HG03095 (cell line): ENCODE results near the gene VCX2.
"Not testable (repeated sequence)": the region's sequence is repeated elsewhere in the genome, so short reads cannot be mapped to it uniquely, and the experiment has no call there.

Source experiments
- ATAC-seq: cut with Tn5 transposase; IDR thresholded peaks from one replicate; pipeline ENCODE4 v1.9.1; 2021; ENCODE audit warnings: moderate library complexity; ENCODE audit not compliant: unreplicated experiment

The VCX2 gene

GRCh38 chrX:8171169-8171568 is at the start of gene VCX2:
VCX2 (minus strand) TSS chrX:8171267; CDS start chrX:8170643, 624 bp downstream.
- ATAC-seq, result not testable (repeated sequence)

DNA sequence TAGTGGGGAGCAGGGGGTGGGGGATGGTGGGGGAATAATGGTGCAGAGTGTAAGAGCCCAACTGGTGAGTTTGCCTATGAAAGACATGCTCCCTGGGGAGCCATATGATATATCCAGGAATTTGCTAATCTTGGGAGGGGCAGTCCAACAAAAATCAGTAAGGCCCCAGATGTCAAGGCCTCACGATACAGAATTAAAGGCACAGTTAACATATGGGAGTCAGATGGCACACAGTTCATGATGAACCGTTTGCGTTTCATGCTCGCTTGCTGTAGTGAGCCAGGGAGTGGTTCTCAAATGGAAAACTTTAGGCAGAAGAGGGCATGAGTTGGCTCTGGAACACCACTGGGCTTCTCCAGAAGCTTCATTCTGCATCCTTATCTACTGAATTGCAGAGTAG is 33.9 kb upstream of the VCX2 start:
- ATAC-seq, result no peak

DNA sequence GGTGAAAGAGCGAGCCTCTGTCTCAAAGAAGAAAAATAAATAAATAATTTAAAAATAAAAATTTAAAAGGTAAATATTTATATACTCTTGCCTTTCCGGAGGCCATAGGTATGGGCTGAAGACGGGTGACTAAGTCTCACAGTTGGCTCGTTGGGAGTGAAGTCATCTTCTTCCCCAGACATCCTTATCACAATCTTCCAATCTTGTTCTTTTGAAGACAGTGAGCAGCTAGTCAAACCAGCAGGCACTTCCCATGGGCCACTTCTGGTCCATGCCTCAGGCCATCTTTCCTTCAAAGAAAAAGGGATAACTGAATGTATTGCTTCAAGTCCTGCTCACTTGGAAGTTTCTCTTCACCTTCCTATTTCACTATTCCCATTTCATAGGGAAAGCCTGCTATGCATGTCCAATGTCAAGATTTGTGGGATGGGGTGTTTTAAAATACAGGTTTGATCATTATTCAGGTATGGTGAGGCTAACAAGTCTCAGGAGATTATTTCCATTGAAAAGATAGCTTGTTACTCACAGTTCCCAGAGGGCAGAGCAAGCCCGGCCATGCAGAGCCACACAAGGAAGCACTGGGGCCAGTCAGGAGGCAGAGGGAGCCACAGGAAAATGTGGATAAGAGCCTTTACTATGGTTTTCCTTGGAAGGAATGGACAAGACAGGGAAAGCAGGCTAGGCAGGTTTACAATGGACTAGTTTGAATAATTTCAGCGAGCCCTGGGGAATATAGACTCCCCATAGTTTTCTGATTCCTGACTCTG is 33.3 kb upstream of the VCX2 start:
- ATAC-seq, result no peak

DNA sequence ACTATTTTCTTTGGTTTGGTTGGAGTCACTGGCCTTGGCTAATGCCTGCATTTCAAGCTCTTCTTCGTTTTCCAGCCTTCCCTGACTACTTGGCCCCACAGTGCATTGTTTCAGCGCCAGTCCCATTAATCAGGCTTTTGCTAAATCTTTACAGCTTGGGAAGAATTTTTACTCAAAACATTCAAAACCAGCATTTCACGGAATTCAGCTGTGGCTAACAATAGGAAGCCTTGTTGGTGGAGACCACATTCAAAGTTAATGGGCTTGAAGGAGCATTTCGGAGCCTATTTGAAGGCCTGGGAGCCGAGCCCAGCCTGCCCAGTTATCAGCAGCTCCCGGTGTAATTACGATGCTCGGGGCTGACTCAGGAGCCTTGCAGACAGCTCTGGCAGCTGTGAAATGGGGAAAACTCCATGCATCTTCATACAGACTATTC is 30.8 kb upstream of the VCX2 start:
- ATAC-seq, result no peak

- ATAC-seq, result no peak
Observed at GRCh38 chrX:8196776-8197175, 25.7 kb upstream of the VCX2 start.

DNA sequence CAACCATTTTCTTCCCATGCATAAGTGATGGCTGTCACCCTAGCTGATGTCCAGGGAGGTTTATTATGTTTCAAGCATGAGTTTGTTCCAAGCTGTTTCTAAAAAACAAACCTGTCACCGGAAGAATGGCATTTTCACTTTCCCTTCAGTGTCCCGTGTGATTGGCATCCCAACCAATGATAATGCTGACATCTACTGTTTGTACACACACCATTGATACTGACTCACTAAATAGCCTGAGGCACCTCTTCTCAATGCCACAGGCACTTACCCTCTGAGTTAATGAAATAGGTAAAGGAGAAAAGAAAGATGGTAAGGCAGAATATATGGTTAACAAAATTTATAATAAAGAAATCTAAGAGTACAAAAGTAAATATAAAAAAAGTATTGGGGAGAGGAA is 23.1 kb upstream of the VCX2 start:
- no peak for ATAC-seq

DNA sequence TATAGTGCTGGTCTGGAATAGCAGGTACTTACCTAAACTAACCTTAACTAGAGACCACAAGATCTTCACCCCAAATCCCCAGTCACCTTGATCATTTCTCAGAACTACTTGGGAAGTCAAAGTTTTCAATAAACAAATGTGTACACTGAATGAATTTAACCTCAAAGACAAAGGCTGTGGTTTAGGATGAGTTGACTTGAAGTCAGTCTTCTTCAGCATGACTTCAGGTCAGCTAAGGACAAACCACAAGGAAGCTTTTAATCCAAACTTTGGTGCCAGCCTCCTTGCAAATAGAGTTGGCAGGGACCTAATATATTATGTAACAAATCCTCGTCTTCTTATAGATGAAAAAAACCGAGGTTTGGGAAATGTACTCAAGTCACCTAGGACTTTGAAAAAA is 21.2 kb upstream of the VCX2 start:
- no peak for ATAC-seq

DNA sequence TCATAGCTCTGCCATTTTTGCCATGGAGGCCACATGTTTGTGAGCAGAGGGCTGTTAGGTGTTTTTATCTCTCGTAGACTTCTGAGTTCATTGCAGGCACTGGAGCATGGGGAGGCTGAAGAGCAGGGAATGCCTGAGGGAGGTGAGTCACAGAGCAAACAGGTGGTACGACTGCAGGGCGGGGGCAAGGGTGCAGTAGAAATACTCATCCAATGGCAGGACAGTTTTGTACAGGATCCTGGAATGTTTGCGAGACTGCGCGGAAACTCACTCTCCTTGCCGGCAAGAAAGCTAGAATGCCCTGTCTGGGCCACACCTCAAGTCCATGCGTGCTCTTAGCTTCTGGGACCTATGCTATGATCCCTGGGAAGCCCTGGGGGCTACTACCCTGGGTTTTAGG is 20.0 kb upstream of the VCX2 start:
- ATAC-seq, result no peak

DNA sequence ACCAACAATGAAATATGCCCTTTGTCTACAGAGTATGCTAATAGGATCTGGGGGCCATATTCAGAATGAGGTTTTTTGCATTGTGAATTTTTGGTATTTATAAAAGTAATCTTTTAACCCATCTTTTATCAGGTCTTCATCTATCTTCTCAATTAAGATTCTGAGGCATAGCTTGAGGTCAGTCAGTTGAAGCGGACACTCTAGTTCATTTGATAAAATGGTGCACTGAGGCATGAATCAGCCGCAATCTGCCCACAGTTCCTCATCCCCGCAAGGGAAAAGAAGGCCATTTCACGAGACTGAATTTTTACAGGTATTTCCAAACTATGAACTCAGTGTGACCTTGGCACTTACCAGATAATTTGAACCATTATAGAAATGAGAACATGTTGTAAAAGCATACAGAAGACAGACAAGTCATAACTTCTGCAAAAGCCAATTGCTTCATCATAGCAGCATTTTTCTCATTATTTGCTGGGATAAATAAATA is 19.3 kb upstream of the VCX2 start:
- no peak for ATAC-seq

DNA sequence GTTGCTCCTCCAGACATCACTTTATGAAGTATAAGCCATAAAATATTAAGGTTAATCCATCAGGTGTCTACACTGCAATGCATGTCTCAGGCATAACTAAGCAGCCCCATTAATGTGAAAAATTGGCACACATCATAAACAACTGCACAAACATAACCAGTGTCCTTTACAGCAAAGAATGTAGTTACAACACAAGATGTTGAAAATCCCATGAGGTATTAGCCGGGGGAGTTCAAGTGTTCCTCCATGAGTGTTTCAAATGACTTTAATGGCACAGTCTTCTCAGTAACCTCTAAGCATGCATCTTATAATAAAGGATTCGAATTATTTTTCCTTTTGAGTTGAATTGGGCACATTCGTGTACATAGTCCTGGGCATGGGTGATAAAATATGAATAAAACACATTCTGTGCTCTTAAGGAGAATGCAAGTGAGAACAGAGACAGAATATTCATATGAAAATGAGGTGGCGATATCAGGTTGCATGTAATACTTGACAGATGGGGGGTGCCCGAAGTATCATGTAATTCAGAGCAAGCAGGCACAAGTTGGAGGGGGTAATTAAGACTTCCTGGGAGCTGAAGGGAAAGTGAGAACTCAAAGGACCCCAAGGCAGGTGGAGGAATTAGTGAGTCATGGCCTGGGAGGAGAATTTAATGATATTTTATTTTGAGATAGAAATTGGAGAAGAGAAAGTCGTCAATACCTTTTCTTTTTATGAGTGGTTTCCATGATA is 18.2 kb upstream of the VCX2 start:
- no peak for ATAC-seq

DNA sequence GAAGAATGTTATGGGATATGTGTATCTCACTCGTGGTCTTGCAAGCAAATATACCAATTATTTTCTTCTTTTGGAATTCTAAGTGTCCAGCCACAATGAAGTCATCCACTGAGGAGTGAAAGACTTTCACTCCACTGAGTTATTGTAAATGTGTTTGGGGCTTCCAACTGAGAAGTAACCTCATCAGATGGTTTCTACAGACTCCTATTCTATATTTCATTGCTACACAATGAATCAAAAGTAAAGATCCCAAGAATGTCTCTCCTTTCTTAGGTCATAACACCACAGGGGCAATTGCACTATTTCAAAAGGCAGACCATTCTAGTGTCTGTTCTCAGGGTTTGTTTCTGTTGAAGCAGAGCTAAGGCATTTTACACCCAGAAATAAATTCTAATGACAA is 12.3 kb upstream of the VCX2 start:
- ATAC-seq, result no peak

GRCh38 chrX:8179656-8180055 is 8.6 kb upstream of the VCX2 start:
- no peak for ATAC-seq

DNA sequence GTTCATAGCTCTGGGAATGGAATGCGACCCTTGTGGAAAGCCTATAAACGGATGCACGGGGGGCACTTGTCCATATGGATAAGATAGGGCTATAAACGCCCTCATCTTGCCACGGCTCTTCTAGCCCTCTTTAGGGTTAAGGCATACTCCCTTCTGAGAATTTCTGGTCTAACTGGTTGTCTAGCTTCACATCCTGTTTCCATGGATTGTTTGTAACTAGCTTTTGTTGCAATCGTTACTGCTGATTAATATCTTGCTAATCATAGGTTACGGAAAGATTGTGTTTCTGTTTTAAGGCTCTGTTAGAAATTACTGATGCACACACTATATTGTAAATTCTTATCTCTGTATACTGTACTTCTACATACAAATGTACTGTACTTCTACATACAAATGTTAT is 17.1 kb downstream of the VCX2 start:
- ATAC-seq, result not testable (repeated sequence)

DNA sequence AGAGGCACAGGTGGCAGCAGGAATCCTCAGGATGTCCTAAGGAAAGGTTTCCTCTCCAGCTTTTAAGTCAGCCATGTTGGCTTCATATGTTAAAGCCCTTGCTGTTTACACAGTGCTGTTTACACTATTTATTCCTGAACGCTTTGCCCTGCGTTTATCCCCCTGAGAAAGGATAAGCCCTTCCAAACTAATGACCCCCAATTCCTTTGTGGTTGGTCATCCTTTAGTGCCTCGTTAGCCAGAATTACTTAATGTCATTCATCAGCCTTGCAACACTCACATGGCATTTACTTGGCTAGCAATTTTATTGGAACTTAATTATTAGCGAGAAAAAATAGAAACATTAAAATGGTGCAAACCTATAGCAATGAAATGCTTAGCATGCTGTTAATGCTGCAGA is 23.8 kb downstream of the VCX2 start:
- ATAC-seq, result no peak

GRCh38 chrX:8144925-8145324 is 26.1 kb downstream of the VCX2 start:
- no peak for ATAC-seq

DNA sequence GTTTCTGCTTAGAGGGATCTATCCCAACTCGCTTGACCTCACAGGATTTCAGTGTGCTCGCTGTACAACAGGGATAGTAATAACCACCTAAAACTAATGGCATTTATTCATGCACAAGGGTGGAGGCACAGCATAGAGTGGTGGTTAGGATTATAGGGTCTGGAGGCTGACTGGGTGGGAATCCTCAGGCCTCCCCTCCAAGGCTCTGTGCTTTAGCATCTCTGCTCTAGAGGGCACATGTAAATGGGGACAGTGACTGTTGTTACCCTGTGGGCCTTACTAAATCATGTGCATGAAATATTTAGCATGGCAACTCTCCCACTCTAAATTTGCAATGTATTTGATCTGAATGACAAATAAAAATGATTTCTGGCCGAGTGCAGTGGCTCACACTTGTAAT is 29.2 kb downstream of the VCX2 start:
- no peak for ATAC-seq

- ATAC-seq, result no peak
Observed at GRCh38 chrX:8140986-8141744, 29.9 kb downstream of the VCX2 start.

GRCh38 chrX:8139716-8140115 is 31.4 kb downstream of the VCX2 start:
- no peak for ATAC-seq

DNA sequence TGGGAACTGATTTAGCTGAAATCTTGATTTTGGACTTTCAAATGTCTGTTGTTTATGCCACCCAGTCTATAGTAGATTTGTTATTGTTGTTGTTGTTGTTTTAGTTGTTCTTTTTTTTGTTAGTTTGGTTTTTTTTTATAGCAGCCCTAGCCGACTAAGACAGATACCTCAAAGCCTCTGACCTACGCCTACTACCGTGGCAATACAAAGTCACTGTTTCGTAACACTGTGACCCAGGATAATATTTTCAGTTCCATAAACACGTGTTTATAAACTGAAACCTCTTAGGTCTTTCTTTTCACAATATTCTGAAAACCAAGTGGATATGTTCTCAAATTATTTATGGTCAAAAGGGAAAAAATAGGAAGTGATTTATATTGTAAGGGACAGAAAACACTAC is 32.8 kb downstream of the VCX2 start:
- ATAC-seq, result no peak

GRCh38 chrX:8126648-8127047 is 44.4 kb downstream of the VCX2 start:
- no peak for ATAC-seq

DNA sequence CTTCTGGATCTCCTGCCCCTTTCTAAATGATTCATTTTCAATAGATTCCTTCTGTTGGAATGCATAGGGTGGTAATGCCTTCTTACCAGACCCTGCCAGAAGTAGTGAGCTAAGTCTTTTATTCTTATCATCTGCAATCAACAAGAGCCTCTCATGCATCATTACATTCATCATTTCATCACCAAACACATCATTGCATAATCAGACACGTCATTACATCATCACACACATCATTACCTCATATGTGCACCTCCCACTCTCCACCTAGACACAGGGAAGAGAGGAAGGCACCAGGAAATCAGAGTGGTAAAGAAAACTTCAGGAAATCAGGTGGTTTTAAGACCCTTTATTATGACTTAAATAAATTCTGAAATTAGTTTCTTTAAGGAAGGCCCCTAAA is 45.0 kb downstream of the VCX2 start:
- ATAC-seq, result no peak

DNA sequence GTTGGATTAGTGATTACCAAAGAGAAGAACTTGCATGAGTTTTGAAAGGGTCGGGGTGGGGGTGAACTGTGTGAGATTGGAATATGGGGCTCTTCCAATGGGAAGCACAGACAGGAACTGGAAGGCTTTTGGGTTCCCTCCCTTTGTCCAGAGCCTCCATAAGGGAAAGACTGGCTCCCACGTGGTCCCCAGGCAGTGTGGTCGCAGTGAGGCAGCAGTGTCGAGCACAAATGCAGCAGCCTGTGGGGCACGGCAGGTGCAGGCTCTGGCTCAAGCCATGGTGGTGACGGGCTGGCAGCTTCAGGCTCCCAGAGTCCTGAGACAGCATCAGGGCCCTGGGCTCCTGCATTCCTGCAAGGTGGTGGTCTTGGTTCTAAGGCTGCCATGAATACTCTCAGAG is 45.5 kb downstream of the VCX2 start:
- ATAC-seq, result no peak
